Measurements from ENCODE around the gene INTS7. TPM values are rescaled to one million over a fixed set of nuclear protein-coding genes. Genes with fewer than 3 reads are reported as not detected.
"Not testable (repeated sequence)": the region's sequence is repeated elsewhere in the genome, so short reads cannot be mapped to it uniquely, and the experiment has no call there.

INTS7 gene
- total RNA-seq, 2 donors from 2014 or later: 8.9 to 9.6 TPM

DNA sequence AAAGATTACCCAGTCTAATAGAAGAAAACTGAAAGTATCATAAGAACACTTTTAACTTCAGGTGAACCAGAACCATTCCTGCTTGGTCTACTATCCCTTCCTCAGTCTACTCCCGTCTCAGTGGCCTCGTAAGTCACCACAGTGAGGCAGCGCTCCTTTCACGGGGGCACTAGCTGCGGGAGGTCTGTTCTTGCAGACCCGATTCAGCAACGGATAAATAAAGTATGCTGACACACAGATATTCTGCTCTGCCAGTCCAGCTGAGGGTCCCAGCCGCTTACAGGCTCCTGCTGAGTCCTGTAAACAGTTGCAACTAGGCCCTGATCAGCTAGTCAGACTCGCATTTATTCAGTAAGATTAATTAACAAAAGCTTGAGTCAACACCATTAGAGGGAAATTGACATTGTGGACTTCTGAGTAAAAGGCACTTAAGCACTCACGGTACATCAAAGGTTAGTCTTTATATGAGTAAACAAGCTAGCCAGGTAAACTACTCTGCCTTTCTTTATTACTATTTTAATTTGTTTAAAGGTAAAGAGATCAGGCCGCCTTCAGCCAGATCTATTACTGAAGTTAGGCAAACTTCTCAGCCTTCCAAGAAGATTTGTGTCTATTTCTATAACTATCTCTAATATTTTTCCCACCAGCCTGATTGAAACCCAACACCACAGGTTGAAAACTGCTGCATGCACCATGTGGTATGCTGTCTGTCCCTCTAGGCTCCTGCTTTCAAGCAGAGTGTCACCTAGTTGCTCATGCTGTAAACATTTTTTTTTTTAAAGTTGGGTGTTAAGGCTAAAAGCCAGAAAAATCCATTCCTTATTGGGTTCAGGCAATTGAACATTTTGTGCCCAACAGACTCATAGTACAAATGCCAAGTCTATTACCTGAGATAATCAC is 87.7 kb downstream of the INTS7 start:
- intact Hi-C loops (cut with DNase I): no loop called here
- no peak for DNase-seq (ENCODE audit: low spot score)

- intact Hi-C loops (cut with DNase I): no loop called here
- no peak for DNase-seq (ENCODE audit: low spot score)
Observed at GRCh38 chr1:211944733-211945500, 90.4 kb downstream of the INTS7 start.

DNA sequence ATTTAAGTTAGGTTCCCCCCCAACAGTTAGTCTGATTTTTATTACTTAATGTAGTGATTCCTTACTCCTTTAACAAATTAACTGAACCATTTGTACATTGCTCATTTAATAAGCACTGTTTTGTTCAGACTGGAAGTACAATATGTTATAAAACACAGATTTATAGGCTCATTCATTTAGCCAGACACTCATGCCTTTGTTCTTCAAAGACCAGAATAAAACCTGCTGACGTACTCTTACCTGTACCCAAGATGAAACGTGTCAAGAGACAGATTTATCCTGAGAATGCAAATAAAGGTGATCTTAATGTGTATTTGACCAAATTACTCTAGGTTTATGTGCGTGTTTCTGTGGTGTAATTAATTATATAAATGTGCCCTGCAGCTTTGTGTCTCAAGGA is 92.8 kb downstream of the INTS7 start:
- intact Hi-C loops (cut with DNase I): no loop called here
- no peak for DNase-seq (ENCODE audit: low spot score)

DNA sequence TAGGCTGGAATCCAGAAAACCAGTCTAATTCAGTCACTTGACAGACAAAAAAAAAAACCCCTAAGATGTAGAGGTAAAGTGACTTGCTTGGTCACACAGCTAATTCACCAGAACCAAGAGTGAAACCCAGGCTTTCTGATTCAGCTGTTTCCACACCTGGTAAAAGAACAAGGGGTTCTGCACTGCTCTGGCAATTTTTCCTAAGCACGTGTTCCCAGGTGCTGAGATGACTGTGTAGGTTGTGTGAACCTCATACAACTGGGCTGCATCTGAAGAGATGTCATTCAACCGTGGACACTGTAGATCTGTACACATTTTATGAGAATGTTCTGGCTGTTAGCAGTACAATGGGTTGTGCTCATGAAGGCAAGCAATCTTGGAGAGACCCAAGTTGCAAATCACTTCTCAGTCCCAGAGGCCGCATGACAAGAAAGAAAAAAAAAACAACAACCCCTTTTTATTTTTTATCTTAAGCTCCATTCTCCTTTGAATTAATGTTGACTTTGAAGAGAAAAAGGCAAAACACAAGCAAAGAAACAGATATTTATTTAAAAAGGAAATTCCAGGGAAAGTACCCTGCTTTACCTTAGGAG is 95.4 kb downstream of the INTS7 start:
- intact Hi-C loops (cut with DNase I): no loop called here

GRCh38 chr1:211938561-211938997 is 96.8 kb downstream of the INTS7 start:
- intact Hi-C loops (cut with DNase I): no loop called here
- no peak for DNase-seq (ENCODE audit: low spot score)

More for the DNA sequence above, 95.4 kb downstream of the INTS7 start:
- DNase-seq (ENCODE audit: low spot score): no peak

DNA sequence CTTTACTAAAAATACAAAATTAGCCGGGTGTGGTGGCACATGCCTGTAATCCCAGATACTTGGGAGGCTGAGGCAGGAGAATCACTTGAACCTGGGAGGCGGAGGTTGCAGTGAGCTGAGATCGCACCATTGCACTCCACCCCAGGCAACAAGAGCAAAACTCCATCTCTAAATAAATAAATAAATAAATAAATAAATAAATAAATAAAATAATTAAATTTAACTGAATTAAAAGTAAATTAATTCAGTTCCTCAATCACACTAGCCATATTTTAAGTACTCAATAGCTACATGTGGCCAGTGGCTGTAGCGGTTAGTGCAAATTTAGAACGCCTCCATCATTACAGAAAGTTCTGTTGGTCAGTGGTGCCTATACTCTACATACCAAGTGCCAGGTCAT is 97.9 kb downstream of the INTS7 start:
- DNase-seq (ENCODE audit: low spot score); intact Hi-C loops (cut with DNase I): not testable (repeated sequence)

DNA sequence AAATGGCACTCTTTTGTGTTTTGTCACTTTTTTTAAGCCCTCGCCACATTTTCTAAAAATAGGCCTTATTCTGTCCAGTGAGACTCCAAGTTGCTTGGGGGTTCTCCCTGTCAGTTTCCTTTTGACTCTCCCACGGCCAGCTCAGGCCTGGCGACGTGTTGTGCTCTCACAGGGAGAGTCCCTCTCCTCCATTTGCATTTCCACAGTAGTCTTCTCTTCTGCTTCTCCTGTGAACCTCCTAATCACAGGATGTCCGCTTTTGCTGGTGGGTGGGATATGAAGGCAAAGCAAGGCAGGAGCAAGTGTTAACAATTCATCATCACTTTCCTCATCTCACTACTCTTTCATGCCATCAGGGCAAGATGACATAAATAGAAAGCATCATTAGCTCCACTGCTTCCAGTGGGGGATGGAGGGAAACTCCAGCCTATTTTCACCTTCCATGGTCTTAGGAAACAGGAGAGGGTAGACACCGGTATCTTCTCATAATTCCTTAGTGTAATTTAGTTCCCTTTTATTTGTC is 99.8 kb downstream of the INTS7 start:
- DNase-seq (ENCODE audit: low spot score): no peak
- intact Hi-C loops (cut with DNase I): no loop called here

- no peak for DNase-seq (ENCODE audit: low spot score)
- intact Hi-C loops (cut with DNase I): no loop called here
Observed at GRCh38 chr1:211933946-211934714, 101.2 kb downstream of the INTS7 start.

- no peak for DNase-seq (ENCODE audit: low spot score)
- intact Hi-C loops (cut with DNase I): no loop called here
Observed at GRCh38 chr1:211932933-211933254, 102.5 kb downstream of the INTS7 start.

DNA sequence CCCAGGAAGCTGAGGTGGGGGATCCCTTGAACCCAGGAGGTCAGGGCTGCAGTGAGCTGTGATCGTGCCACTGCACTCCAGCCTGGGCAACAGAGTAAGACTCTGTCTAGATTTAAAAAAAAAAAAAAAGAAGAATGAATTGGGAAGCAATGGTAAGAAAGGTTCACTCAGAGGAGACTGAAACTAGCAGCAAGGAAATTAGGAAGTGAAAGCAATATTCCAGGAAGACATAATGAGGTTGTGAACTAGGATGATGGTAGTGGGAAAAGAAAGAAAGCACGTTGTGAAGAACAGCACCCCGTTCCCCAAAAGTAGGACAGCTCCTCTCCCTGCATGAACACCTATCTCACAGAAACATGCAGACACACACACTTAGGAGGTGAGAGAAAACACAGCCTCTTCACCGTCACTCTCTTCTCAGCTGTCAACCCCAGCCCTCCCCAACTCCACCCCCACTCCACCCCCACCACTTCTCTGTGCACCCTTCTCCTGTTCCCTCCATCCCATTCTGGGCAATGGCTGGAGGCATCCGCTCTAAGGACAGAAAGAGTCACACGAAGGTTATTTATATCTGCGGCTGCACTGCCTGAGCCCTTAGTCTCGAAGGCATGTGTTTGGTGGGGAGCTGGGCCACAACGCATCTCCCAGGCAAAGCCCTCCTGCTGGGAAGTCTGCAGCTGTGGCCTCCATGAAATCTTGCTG is 103.0 kb downstream of the INTS7 start:
- intact Hi-C loops (cut with DNase I): no loop called here
- no peak for DNase-seq (ENCODE audit: low spot score)

GRCh38 chr1:211929683-211930082 is 105.7 kb downstream of the INTS7 start:
- DNase-seq (ENCODE audit: low spot score): no peak
- intact Hi-C loops (cut with DNase I): no loop called here

- DNase-seq (ENCODE audit: low spot score): no peak
- intact Hi-C loops (cut with DNase I): no loop called here
Observed at GRCh38 chr1:211928993-211929637, 106.2 kb downstream of the INTS7 start.

DNA sequence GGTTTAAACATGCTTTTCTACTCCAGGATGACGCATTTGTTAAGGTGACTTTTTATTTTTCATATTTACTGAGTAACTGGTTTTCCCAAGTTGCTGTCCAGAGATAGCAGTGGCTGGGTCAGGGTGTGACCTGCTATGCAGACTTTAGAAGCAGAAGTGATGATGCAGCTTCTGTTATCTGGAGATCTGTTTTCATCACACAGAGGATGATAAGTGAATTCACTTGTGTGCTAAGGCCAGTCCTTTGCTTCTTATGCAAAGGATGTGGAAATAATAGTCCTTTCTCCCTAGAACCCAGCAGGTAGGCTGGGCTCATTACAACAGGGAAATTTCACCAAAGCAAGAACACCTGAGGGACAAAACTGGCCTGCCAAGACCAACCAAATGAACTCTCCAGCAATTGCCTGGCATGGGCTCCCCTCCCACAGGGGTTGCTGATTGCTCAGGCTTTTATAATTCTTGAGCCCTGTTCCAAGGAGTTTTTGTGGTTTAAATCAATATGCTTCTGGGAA is 107.0 kb downstream of the INTS7 start:
- DNase-seq (ENCODE audit: low spot score): no peak
- intact Hi-C loops (cut with DNase I): no loop called here

- intact Hi-C loops (cut with DNase I): no loop called here
- DNase-seq (ENCODE audit: low spot score): no peak
Observed at GRCh38 chr1:211925016-211925415, 110.3 kb downstream of the INTS7 start.

- intact Hi-C loops (cut with DNase I): no loop called here
- no peak for DNase-seq (ENCODE audit: low spot score)
Observed at GRCh38 chr1:211924256-211924655, 111.1 kb downstream of the INTS7 start.

GRCh38 chr1:211923095-211923494 is 112.3 kb downstream of the INTS7 start:
- intact Hi-C loops (cut with DNase I): no loop called here
- no peak for DNase-seq (ENCODE audit: low spot score)

GRCh38 chr1:211921579-211922095 is 113.7 kb downstream of the INTS7 start:
- DNase-seq (ENCODE audit: low spot score): no peak
- intact Hi-C loops (cut with DNase I): no loop called here

All from posterior vena cava (tissue), 2 donors.